GM23248 (cell line): ENCODE measurements around the gene ARHGEF3.

Experiments used
- EZH2 ChIP-seq: fragments of 200-600 bp; sonication (generic); IDR thresholded peaks from 2 replicates; pipeline ENCODE4 v1.6.1; 2018; ENCODE audit warnings: antibody characterized with exemption, mild to moderate bottlenecking; ENCODE audit not compliant: insufficient read depth, poor library complexity, severe bottlenecking
- EZH2phosphoT487 ChIP-seq: fragments of 200-600 bp; sonication (generic); IDR thresholded peaks from 2 replicates; pipeline ENCODE4 v1.6.1; 2018; ENCODE audit warnings: antibody characterized with exemption, moderate library complexity, mild to moderate bottlenecking, low read depth; ENCODE audit not compliant: insufficient read depth

DNA sequence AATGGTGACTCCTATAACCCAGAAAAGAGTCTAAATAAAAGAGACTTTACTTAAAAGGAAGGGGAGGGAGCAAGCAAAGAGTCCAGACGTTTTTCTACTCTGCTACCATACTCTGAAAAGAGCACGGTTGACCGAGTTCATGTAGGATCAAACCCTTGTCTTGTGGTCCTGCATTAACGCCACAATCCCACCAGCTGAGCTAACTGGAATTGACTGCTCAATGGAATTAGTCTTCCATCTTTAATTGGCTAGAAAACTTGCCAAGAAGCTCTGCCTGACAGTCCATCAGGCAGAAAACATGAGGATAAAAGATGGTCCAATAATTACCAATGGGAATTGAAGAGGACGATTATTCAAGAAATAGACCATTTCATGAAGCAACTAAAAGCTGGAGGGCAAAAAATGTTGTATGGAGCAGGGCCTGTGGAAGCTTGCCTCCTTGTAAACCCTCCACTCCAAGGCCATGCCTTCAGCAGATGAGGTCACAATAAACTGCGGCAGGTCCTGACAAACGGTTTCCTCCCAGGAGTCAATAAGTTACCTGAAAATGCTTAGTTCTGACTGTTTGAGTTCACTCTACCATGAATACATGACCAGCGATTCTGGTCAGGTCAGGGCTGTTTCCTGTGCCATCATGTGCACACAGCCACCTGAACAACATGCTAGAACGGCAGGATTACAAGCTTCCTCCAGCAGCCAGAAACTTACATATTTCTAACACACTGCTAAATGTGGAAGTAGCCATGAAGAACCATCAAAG, 35.6 kb upstream of the ARHGEF3 start:
- no peak for TF ChIP-seq EZH2phosphoT487
- no peak for TF ChIP-seq EZH2
